Activated CD8-positive, alpha-beta memory T cell treated with anti-CD3 and anti-CD28 coated beads for 48 hours (primary cell): Measurements from ENCODE around the gene MICAL3.
"Not testable (repeated sequence)": the region's sequence is repeated elsewhere in the genome, so short reads cannot be mapped to it uniquely, and the experiment has no call there.

ENCODE experiments used
- DNase-seq, 3 experiments: peaks; one replicate each; pipeline ENCODE4 v3.0.0-alpha.2; 2020; ENCODE audit warnings: low read depth in 2 of 3, low spot score in 2 of 3

MICAL3 gene

GRCh38 chr22:17939579-17939978 is 84.8 kb downstream of the MICAL3 start:
- no peak for DNase-seq

- DNase-seq, result no peak
Observed at GRCh38 chr22:17939011-17939410, 85.3 kb downstream of the MICAL3 start.

- DNase-seq, result no peak
Observed at GRCh38 chr22:17938484-17938924, 85.9 kb downstream of the MICAL3 start.

- DNase-seq, result not testable (repeated sequence)
Observed at GRCh38 chr22:17932457-17932856, 91.9 kb downstream of the MICAL3 start.

GRCh38 chr22:17931400-17931825 is 92.9 kb downstream of the MICAL3 start:
- no peak for DNase-seq

- DNase-seq, result no peak
Observed at GRCh38 chr22:17930455-17931313, 93.7 kb downstream of the MICAL3 start.

GRCh38 chr22:17929909-17930308 is 94.5 kb downstream of the MICAL3 start:
- no peak for DNase-seq

- DNase-seq, result no peak
Observed at GRCh38 chr22:17928391-17928790, 96.0 kb downstream of the MICAL3 start.

- no peak for DNase-seq
Observed at GRCh38 chr22:17927062-17927461, 97.3 kb downstream of the MICAL3 start.

GRCh38 chr22:17926516-17926915 is 97.8 kb downstream of the MICAL3 start:
- no peak for DNase-seq

GRCh38 chr22:17925431-17925841 is 98.9 kb downstream of the MICAL3 start:
- no peak for DNase-seq

GRCh38 chr22:17924735-17925364 is 99.5 kb downstream of the MICAL3 start:
- DNase-seq, result no peak

- no peak for DNase-seq
Observed at GRCh38 chr22:17924076-17924475, 100.3 kb downstream of the MICAL3 start.

- no peak for DNase-seq
Observed at GRCh38 chr22:17922925-17923903, 101.1 kb downstream of the MICAL3 start.

GRCh38 chr22:17921871-17922821 is 102.2 kb downstream of the MICAL3 start:
- no peak for DNase-seq

- DNase-seq, result no peak
Observed at GRCh38 chr22:17920992-17921650, 103.2 kb downstream of the MICAL3 start.

- no peak for DNase-seq
Observed at GRCh38 chr22:17920145-17920605, 104.2 kb downstream of the MICAL3 start.

- no peak for DNase-seq
Observed at GRCh38 chr22:17919276-17920144, 104.9 kb downstream of the MICAL3 start.
